Breast epithelium (tissue), 4 donors: ENCODE measurements around the gene FHIT. TPM values are rescaled to one million over a fixed set of nuclear protein-coding genes. Genes with fewer than 3 reads are reported as not detected.

ENCODE experiments used
- DNase-seq, 2 donors: peaks; one replicate each; pipeline ENCODE4 v3.0.0-alpha.2; 2019; ENCODE audit warnings: low spot score in 2 of 2
- H3K27ac ChIP-seq, 2 donors: fragments of 200-600 bp; sonication (generic) in 1 of 2; one replicate each; pipeline ENCODE4 v1.5.1; 2016 to 2019; ENCODE audit warnings: mild to moderate bottlenecking in 1 of 2
- H3K27me3 ChIP-seq, 2 donors: fragments of 200-600 bp; sonication (generic) in 1 of 2; one replicate each; pipeline versions ENCODE4 v1.5.1 to v1.6.0; 2017 to 2019; ENCODE audit warnings: control low read depth in 1 of 2, mild to moderate bottlenecking in 1 of 2
- H3K36me3 ChIP-seq: fragments of 200-600 bp; one replicate; pipeline ENCODE4 v1.5.1; 2019
- H3K4me1 ChIP-seq, 2 donors: fragments of 200-600 bp; sonication (generic); one replicate each; pipeline ENCODE4 v1.5.1; 2016 to 2019; ENCODE audit warnings: control low read depth in 1 of 2
- H3K4me3 ChIP-seq, 3 donors: fragments of 200-600 bp; sonication (generic); 1 replicate in 2 of 3; 2 replicates in 1 of 3; pipeline ENCODE4 v1.5.1; 2016 to 2019; ENCODE audit warnings: mild to moderate bottlenecking in 3 of 3, moderate library complexity in 2 of 3
- H3K9me3 ChIP-seq, 2 donors: fragments of 200-600 bp; sonication (generic) in 1 of 2; one replicate each; pipeline ENCODE4 v1.5.1; 2016 to 2019; ENCODE audit warnings: control low read depth in 1 of 2
- CTCF ChIP-seq, 3 donors: fragments of 450-650 bp; IDR thresholded peaks; one replicate each; pipeline ENCODE4 v1.5.1; 2016 to 2017; ENCODE audit warnings: antibody characterized with exemption in 3 of 3, mild to moderate bottlenecking in 3 of 3, moderate library complexity in 3 of 3
- POLR2A ChIP-seq: fragments of 450-650 bp; IDR thresholded peaks from one replicate; pipeline ENCODE4 v1.6.1; 2016; ENCODE audit warnings: antibody characterized with exemption, mild to moderate bottlenecking, moderate library complexity
- POLR2AphosphoS5 ChIP-seq, 3 donors: sonication (generic); formaldehyde crosslinking; IDR thresholded peaks; one replicate each; pipeline ENCODE4 v1.6.1; 2017; ENCODE audit warnings: antibody characterized with exemption in 3 of 3
- intact Hi-C: fragments of 100-400 bp; cut with DNase I; formaldehyde crosslinking; loops from one replicate; pipeline ENCODE4 v1.15.1; 2023; ENCODE audit warnings: low total_unique reads
- total RNA-seq, 3 donors: library from RNA; depleted of rRNA; stranded (reverse); fragments of >200 nt; gene quantifications; one replicate each; pipeline ENCODE4 v1.1.0, GENCODE V29; 2016

The FHIT gene
- total RNA-seq, 3 donors from 2014 or later, result 9.0 to 19.2 (median 17.7) TPM

DNA sequence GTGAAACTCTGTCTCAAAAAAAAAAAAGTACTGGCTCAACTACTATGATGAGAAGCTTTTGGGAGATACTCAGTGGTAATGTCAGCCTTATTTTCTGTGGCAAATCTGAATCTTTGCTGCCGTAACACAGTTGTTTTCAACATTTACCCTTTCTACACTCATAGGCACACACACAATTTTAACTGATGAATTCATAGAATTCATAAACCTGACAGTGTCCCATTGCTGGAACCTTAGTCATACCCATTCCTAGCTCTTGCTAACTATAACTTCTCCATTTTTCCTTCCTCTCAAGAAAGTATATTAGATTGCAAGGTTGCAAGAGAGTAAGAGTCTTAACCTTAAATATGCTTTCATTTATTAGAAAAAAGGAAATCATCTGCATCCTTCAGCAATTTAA is 496.6 kb downstream of the FHIT start:
- Histone ChIP-seq H3K4me1 (no peaks in the 10 kb centered on the region), H3K27me3 (no peaks in the 10 kb centered on the region), H3K9me3 (no peaks in the 10 kb centered on the region), H3K4me3 (no peak overlapping the region), H3K27ac (no peak overlapping the region), H3K36me3 (no peaks in the 10 kb centered on the region)
- DNase-seq, result no peak
- TF ChIP-seq POLR2AphosphoS5 (IDR thresholded peaks at IDR 0.05), result no peak
- no peak for TF ChIP-seq CTCF (IDR thresholded peaks at IDR 0.05)
- no peak for TF ChIP-seq POLR2A
- intact Hi-C loops, result no loop called here

DNA sequence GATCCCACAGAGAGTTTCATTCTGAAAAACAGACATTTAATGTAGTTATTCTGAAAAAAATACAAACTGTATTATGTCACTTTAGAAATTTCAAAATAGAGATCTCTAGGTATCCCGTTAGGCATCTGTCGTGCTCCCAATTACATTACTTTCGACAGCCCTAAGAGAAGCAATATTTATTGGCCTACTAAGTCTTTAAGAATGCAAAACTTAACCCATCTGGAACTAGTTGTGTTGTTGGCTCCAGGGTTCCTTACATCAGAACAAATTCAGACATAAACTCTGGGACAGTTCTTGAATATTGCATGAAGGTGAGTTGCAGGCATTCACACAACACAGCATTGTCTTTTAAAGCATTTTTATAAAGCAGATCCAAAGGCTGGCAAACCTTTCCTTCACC is 498.4 kb downstream of the FHIT start:
- TF ChIP-seq POLR2AphosphoS5 (IDR thresholded peaks at IDR 0.05), result no peak
- no peak for TF ChIP-seq CTCF (IDR thresholded peaks at IDR 0.05)
- TF ChIP-seq POLR2A, result no peak
- Histone ChIP-seq H3K9me3 (no peaks in the 10 kb centered on the region), H3K36me3 (no peaks in the 10 kb centered on the region), H3K4me3 (no peak overlapping the region), H3K27me3 (no peaks in the 10 kb centered on the region), H3K4me1 (no peaks in the 10 kb centered on the region), H3K27ac (no peak overlapping the region)
- no peak for DNase-seq
- intact Hi-C loops, result no loop called here

DNA sequence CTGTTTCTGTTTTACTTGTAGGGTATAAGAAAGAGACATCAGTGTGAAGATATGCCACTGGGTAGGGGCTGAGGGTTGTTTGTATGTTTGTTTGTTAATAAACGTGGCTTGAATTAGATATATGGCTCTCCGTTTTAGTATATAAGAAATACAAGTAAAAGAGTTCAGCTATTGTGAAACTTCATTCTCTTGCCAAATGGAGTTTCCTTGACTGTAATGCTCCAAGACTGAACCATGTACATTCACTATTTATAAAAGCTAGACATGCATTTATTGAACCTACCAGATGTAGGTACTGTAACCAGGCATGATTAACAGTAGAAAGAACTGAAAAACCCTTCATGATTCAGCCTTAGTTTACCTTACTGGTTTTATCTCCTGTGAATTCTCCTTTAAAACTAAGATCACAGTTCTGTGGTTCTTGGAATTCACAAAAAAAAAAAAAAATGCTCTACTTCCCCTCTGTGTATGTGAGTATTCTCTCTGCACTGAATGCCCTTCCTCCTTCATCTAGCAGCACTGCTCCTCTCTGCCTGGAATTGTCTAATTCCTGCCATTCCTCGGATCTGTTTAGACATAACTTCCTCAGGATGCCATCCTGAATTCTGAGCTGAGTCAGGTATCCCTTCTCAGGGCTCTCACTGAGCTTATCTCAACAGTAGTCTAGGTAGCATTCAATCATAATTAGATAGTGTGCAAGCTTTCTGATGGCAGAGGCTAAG is 504.4 kb downstream of the FHIT start:
- DNase-seq, result no peak
- TF ChIP-seq POLR2AphosphoS5 (IDR thresholded peaks at IDR 0.05) (no peak), CTCF (IDR thresholded peaks at IDR 0.05) (no peak), POLR2A (no peak)
- Histone ChIP-seq H3K36me3 (no peaks in the 10 kb centered on the region), H3K27ac (peak overlapping the region in 1 of 2 donors; percentile 30), H3K9me3 (no peaks in the 10 kb centered on the region), H3K4me1 (peaks cover 0 to 13% of the 10 kb centered on the region in 2 donors), H3K4me3 (no peak overlapping the region), H3K27me3 (no peaks in the 10 kb centered on the region)
- intact Hi-C loops, result no loop called here

GRCh38 chr3:60746043-60746638 is 505.1 kb downstream of the FHIT start:
- no peak for TF ChIP-seq POLR2A
- TF ChIP-seq POLR2AphosphoS5 (IDR thresholded peaks at IDR 0.05), result no peak
- TF ChIP-seq CTCF (IDR thresholded peaks at IDR 0.05), result no peak
- Histone ChIP-seq H3K4me1 (peaks cover 0 to 13% of the 10 kb centered on the region in 2 donors), H3K9me3 (no peaks in the 10 kb centered on the region), H3K4me3 (no peak overlapping the region), H3K27ac (peak overlapping the region in 1 of 2 donors; percentile 30), H3K36me3 (no peaks in the 10 kb centered on the region), H3K27me3 (no peaks in the 10 kb centered on the region)
- intact Hi-C loops, result no loop called here
- no peak for DNase-seq

DNA sequence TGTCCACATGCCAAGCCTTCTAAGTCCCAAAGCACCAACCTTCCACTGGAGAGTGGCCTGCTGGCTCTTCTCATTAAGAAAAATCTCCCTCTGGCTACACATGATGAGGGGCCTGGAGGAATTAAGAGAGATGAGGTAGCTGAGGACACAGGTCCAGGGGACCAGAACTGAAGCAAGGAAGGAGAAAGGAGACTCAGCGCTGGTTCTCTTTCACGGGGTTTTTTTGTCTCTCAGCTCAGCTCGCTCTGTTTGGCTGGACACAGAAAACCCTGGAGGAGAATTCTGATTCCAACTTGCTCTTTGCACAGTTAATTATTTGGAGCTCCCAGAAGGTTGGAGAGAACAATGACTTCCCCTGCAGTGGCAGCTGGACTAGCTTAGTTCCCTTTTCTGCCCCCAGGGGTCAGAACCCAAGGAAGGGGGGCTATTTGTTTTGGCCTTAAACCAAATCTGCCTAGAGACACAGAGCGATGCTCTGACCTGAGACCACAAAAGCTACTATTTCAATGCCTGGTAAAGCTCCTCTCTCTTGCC is 507.6 kb downstream of the FHIT start:
- Histone ChIP-seq H3K4me3 (peak overlapping the region in 2 of 3 donors; percentile 12 to 23), H3K27me3 (no peaks in the 10 kb centered on the region), H3K4me1 (peaks cover 0 to 13% of the 10 kb centered on the region in 2 donors), H3K27ac (peak overlapping the region; percentile 59 to 62), H3K36me3 (no peaks in the 10 kb centered on the region), H3K9me3 (no peaks in the 10 kb centered on the region)
- no peak for TF ChIP-seq POLR2AphosphoS5 (IDR thresholded peaks at IDR 0.05)
- no peak for TF ChIP-seq POLR2A
- TF ChIP-seq CTCF (IDR thresholded peaks at IDR 0.05), result peak in 1 of 3 donors; percentile 12
- intact Hi-C loops, result no loop called here
- DNase-seq, result no peak
